ENCODE data around the gene CREG2. TPM values are rescaled to one million over a fixed set of nuclear protein-coding genes. Genes with fewer than 3 reads are reported as not detected.

The CREG2 gene
- polyA plus RNA-seq, 3 donors: 0.68 to 0.85 (median 0.75) TPM

Other genes with a start within 250 kb of the CREG2 start
- 10 to 100 TPM; 26.6 to 30.8 (median 27.0) TPM for gene TBC1D8, start 236.1 kb downstream of the CREG2 start, polyA plus RNA-seq (ENCODE audit: insufficient read length in 3 of 3)
- gene CNOT11, start 134.6 kb downstream of the CREG2 start, polyA plus RNA-seq (ENCODE audit: insufficient read length in 3 of 3): 10 to 100 TPM; 50.7 to 53.8 (median 51.2) TPM
- gene RNF149, start 78.8 kb downstream of the CREG2 start, polyA plus RNA-seq (ENCODE audit: insufficient read length in 3 of 3): 10 to 100 TPM; 35.5 to 40.2 (median 39.3) TPM
- gene RFX8, start 87.6 kb upstream of the CREG2 start, polyA plus RNA-seq (ENCODE audit: insufficient read length in 3 of 3): under 1 TPM; 0.69 to 1.00 (median 0.96) TPM